CD4-positive, alpha-beta T cell treated with Interleukin-1 beta for 1 hour (primary cell): ENCODE results near the gene ZFAND2B.

Source experiments
- DNase-seq, 2 donors: peaks; one replicate each; pipeline ENCODE4 v3.0.0-alpha.2; 2020 to 2022

Gene ZFAND2B

GRCh38 chr2:219221957-219222518 lies 15.5 kb downstream of the ZFAND2B start:
- DNase-seq, result no peak

- no peak for DNase-seq
Measured at GRCh38 chr2:219223831-219224610, 17.4 kb downstream of the ZFAND2B start.

- peak in 1 of 2 donors; percentile 33 for DNase-seq
Measured at GRCh38 chr2:219225350-219225749, 18.8 kb downstream of the ZFAND2B start.

DNA sequence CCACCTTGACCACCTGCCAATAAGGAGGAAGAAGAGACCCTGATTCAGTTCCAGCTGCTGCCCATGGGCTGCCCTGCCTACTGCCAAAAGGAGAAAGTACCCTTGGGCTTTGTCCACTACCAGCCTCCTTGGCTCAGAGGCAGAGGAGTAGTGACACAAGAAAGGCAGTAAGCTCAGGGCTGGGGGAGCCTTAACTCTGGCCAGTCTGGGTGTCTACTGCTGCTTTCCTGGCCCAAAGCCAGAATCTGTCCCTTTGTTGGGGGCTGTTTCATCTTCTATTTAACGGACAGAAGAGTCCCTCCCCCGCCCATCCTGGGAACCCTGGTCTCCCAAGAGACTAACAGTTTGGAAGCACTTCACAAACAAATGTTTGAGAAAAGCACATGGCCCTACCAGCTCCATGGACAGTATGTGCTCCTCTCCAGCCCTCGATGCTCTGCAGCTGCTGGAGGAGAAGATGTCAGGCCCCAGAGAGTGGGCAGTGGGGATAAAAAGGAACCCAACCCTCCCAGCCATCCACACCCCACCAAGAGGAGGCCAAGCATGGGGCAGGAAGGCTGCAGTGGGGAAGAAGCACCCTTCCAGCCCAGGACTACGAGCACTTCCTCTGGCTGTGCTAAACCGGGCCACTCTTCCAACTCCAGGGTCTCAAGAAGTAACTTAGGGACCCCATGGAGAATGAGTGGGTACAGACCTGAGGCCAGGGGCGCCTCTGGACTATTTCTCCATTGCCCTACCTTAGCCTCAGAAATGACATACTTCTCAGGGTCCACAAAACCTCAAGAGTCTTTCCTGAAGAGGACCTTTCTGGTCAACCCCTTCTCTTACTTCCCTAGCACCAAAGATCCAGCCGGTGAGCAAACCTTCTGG lies 21.7 kb downstream of the ZFAND2B start:
- no peak for DNase-seq

DNA sequence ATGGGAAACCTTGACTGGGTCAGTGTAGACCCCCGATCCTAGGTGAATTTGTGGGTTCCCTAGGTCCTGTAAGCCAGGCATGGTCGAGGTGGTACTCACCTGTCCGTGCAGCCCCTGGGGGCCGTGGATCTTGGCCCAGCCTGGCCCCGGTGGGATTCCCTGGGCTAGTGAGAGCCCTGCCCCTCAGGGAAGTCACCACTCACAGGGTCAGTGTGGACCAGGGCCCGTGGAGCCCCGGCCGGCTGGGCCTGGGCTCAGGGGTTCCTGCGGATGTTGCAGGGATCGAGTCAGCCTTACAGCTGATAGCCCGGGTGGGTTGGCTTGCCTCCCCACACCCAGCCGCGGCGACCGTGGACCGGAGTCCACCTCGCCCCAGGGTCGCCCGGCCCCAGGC lies 22.3 kb downstream of the ZFAND2B start:
- no peak for DNase-seq

- DNase-seq, result peak; percentile 99
Measured at GRCh38 chr2:219229305-219230058, 22.9 kb downstream of the ZFAND2B start, which contains the start of the genes ANKZF1 and ATG9A. Gene ANKZF1 (plus strand): TSS chr2:219229806. CDS start chr2:219230258, 452 bp downstream. Gene ATG9A (minus strand): TSS chr2:219229636. CDS start chr2:219228024, 1,612 bp downstream.

DNA sequence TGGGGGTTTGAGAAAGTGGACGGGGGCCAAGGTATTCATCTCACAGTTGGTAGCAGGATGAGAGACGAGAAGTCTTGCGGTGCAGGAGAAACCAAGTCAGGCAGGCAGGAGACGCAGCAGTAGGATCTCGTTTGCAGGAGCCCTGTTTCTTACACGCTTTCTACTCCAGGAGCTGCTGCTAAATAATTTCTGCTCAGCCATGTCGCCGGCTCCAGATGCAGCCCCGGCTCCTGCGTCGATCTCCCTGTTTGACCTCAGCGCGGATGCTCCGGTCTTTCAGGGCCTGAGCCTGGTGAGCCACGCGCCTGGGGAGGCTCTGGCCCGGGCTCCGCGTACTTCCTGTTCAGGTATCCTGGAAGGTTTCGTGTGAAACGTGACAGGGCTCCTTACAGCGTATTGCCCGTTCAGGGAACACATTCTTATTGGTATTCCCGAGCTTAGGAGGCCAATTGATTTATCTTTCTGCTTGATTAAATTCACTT lies 23.5 kb downstream of the ZFAND2B start:
- DNase-seq, result peak; percentile 27 to 37

DNA sequence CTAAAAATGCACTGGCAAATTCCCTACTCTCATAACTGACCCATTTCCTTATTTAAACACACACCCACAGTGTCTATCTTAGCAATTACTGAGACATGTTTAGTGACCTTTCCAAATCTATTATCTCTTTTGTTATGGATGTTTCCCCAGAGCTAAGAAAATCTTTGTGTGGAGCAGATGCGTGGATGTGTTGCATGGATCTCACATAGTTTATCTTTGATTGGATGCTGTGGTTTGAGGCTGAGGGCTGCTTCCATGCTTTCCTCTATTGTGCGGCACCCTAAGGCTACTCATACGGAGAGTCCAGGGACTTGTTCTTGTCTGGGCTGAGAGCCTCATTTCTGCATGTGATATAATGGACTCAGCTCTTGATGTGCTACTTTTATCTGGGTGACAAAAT lies 27.7 kb downstream of the ZFAND2B start:
- DNase-seq, result no peak

DNA sequence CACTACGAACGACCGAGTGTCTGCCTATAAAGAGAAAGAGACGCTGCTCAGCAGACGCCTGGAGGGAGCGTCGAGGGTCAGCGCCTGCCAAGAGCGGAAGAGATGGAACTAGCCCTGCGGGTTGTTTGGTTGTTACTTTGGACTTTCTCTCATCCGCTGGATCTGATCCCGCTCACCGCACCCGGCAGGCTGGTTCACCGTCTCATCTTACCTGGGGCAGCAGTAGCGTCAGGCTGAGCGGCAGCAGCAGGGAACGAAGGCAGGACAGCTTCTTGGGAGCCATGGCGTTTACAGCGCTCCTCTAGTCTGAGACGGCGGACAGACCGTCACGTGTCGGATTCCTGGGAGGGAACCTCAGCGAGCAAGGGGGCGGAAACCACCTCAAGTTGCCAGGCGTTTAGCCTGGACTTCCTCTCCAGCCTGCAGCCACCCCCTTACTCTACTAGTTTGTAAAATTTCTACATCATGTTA lies 36.7 kb downstream of the ZFAND2B start:
- peak in 1 of 2 donors; percentile 38 for DNase-seq

DNA sequence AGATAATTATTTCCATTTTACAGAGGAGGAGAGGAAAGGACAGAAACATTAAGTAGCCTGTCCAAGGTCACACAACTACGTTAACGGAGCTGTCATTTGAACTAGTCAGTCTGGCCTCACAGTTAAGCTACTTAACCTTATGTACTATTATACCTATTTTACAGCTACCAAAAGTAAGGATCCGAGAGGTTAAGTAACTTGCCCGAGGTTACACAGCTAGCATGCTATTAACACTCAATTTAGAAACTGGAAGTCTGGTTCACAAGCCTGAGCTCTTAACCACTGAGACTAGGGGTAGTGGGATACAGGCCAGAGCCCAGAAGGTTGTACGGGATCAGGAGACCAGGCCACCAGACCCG lies 38.2 kb downstream of the ZFAND2B start:
- DNase-seq, result no peak

DNA sequence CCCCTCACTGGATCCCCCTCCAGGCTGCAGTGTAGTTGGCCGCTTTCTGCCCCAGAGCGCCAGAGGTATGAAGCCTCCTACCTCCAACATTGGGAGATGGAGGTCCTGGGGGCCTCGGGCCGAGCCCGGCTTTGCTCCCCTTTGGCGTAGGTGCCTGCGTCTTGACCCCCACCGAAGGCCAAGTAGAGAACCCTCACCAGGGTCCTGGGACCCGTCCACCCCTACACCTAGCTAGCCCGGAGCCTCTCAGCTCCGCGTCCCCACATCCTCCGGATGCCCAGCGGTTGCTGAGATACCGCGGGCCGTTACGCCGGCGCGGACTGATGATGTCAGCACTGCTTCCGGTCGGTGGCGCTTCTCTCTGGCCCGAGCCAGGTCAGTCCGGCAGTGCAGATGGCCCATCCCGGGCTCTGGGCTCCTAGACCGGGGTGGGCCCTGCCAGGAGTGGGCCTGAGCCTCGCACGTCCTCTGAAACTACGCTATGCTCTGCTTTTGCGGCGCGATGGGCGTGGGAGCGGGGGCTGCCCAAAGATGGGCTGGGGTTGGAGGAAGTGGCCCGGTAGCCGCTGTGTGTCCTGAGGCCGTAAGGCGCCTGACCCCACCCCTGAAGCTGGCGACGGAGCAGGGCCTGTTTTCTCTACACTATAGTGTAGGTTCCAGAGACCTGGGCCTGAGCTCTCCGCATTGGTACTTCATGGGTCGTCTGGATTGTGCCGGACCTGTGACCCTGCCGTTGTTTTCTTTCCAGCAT lies 38.7 kb downstream of the ZFAND2B start, which contains the start of the genes GLB1L and STK16:
TSS of gene GLB1L (minus strand) at position 297 of the 751 bp plus-strand sequence. CDS start 1,871 bp downstream, outside the sequence.
TSS of gene STK16 (plus strand) at position 332 of the 751 bp plus-strand sequence. CDS start 521 bp downstream, outside the sequence.
- peak; percentile 88 to 89 for DNase-seq

GRCh38 chr2:219245899-219246230 lies 39.3 kb downstream of the ZFAND2B start:
- peak in 1 of 2 donors; percentile 18 for DNase-seq

- DNase-seq, result no peak
Measured at GRCh38 chr2:219246559-219246958, 40.0 kb downstream of the ZFAND2B start.

DNA sequence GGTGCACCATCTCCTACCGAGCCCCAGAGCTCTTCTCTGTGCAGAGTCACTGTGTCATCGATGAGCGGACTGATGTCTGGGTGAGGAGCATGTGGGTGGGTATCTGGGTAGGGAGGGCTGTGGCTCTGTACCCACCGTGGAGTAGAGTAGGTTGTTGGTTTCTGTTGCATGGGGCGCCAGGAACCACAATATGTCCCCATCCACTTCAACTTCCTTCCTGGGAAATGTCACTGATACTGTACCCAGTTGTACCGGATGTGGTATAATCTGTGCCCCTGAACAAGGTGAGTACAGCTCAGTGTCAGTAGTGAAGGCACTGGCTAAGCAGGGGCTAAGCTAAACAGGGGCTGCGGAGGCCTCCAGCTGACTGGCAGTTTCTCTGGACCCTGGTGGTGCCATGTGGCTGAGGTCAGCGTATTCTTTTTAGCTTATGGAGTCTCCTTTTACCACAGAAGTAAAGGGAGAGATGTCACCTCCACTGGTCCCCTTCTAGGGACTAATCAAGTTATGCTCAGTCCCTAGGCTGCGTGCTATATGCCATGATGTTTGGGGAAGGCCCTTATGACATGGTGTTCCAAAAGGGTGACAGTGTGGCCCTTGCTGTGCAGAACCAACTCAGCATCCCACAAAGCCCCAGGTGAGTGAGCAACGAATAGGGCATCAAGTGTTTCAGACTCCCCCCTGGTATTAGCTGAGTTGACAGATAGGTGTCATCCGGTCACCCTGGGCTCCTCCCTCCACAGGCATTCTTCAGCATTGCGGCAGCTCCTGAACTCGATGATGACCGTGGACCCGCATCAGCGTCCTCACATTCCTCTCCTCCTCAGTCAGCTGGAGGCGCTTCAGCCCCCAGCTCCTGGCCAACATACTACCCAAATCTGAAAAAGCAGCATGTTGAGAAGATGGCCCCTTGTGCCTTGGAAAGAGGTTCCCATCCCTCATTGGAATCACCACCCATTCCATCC lies 41.4 kb downstream of the ZFAND2B start:
- peak; percentile 62 to 79 for DNase-seq

GRCh38 chr2:219248845-219249202 lies 42.2 kb downstream of the ZFAND2B start:
- DNase-seq, result no peak

- peak; percentile 64 to 72 for DNase-seq
Measured at GRCh38 chr2:219249203-219249980, 42.8 kb downstream of the ZFAND2B start.

DNA sequence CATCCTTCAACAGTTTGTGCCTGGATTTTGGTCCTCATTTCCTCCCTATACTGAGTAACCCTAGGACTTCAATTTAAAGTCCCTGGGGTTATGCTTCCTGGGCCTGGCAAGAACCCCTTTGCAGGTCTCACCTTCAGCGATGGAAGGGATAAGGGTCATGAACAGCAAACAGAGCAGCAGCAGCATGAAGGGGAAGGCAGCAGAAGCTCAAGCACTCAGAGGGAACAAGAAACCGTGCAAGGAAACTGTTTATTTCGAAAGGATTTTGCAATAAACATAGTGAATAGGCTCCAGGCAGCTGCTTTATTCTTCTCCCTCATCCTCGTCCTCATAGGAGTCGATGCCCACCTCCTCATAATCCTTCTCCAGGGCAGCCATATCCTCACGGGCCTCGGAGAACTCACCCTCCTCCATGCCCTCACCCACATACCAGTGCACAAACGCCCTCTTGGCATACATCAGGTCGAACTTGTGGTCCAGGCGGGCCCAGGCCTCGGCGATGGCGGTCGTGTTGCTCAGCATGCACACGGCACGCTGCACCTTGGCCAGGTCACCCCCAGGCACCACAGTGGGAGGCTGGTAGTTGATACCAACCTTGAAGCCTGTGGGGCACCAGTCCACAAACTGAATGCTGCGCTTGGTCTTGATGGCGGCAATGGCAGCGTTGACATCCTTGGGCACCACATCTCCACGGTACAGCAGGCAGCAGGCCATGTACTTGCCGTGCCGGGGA lies 43.6 kb downstream of the ZFAND2B start:
- DNase-seq, result no peak

- DNase-seq, result no peak
Measured at GRCh38 chr2:219251656-219252055, 45.1 kb downstream of the ZFAND2B start.

- peak in 1 of 2 donors; percentile 27 for DNase-seq
Measured at GRCh38 chr2:219252084-219252483, 45.5 kb downstream of the ZFAND2B start.
